T-helper 1 cell treated with Interleukin-12 subunit alpha and Interleukin-12 subunit beta and Interleukin-4 antibody, amounts not matched to agents 30 μg/mL and 1 μg/mL, for 36 hours (primary cell): ENCODE data around the gene GOLGA6L25.
A peak's percentile ranks its signal among the peaks of the same experiment; 100 is the strongest.
"Not testable (repeated sequence)": the region's sequence is repeated elsewhere in the genome, so short reads cannot be mapped to it uniquely, and the experiment has no call there.

Source experiments
- H3K27ac Mint-ChIP-seq: one replicate; pipeline ENCODE4 v1.8.0; 2021; ENCODE audit warnings: mild to moderate bottlenecking, mixed read lengths
- H3K27me3 Mint-ChIP-seq: one replicate; pipeline ENCODE4 v1.8.0; 2021; ENCODE audit warnings: low read depth, mixed read lengths
- H3K36me3 Mint-ChIP-seq: one replicate; pipeline ENCODE4 v1.8.0; 2021; ENCODE audit warnings: low read depth, mixed read lengths
- H3K4me1 Mint-ChIP-seq: one replicate; pipeline ENCODE4 v1.8.0; 2021; ENCODE audit warnings: low read depth, mixed read lengths
- H3K4me3 Mint-ChIP-seq: one replicate; pipeline ENCODE4 v1.8.0; 2021; ENCODE audit warnings: mild to moderate bottlenecking, moderate library complexity, mixed read lengths
- H3K9me3 Mint-ChIP-seq: one replicate; pipeline ENCODE4 v1.8.0; 2021; ENCODE audit warnings: mixed read lengths

GOLGA6L25 gene, protein sequence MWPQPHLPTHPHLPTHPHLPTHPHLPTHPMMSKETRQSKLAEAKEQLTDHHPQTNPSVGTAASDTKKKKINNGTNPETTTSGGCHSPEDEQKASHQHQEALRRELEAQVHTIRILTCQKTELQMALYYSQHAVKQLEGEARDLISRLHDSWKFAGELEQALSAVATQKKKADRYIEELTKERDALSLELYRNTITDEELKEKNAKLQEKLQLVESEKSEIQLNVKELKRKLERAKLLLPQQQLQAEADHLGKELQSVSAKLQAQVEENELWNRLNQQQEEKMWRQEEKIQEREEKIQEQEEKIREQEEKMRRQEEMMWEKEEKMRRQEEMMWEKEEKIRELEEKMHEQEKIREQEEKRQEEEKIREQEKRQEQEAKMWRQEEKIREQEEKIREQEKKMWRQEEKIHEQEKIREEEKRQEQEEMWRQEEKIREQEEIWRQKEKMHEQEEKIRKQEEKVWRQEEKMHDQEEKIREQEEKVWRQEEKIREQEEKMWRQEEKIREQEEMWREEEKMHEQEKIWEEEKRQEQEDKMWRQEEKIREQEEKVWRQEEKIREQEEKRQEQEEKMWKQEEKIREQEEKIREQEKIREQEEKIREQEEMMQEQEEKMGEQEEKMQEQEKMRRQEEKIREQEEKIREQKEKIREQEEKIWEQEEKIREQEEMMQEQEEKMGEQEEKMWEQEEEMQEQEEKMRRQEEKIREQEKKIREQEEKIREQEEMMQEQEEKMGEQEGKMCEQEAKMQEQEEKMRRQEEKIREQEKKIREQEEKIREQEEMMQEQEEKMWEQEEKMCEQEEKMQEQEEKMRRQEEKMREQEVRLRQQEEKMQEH

DNA sequence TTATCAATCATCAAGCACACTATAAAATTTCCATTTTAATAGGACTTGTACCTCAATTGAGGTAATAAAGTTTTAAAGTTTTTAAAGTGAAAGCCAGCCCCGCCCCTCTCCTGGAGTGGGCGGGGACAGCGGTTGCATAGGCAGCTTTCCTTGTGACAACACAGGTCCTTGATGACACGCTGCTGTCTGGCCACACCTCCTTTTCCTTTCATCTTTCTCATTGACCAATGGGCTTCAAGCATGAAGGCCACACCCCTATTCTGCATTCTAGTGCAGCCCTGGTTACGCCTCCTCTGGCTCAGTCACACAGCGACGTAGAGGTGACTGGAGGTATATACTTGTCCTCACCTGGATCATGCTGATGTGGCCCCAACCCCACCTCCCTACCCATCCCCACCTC, at the start of gene GOLGA6L25:
Gene GOLGA6L25 (plus strand): TSS at position 301 of the 400 bp plus-strand sequence. CDS start 61 bp downstream, at position 362.
- not testable (repeated sequence) for H3K36me3 Mint-ChIP-seq, H3K4me3 Mint-ChIP-seq, H3K27ac Mint-ChIP-seq, H3K9me3 Mint-ChIP-seq, H3K27me3 Mint-ChIP-seq, H3K4me1 Mint-ChIP-seq

DNA sequence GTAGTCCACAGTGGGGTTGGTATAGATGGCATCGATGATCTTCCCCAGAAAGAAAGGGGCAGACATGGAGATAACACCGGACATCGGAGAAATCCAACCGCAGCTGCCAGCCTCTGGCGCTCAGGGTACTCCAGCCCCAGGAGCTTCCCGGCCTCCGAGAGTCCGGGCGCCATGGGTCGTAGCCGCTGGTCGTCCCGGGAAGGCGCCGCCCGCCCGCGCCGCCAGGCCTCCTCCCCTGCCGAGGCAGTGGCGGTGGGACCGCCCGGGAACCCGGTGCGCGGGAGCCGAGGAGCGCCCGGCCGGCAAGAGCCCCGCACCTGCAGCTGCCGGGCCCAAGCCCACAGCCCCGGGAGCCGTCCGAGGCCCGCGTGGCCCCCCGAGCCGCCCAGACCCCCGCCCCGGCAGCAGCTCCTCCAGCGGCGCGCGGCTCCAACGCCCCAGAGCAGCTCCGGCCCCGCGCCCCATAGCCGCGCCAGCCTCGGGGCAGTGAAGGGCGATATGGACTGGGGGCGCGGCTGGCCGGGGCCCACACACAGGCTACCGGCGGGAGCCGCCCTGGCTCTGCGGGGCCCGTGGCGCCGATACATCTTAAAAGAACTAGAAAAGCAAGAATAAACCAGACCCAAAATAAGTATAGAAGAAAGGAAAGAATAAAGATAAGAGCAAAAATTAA, 45.0 kb upstream of the GOLGA6L25 start:
- H3K4me1 Mint-ChIP-seq, H3K36me3 Mint-ChIP-seq, H3K9me3 Mint-ChIP-seq, H3K4me3 Mint-ChIP-seq, H3K27me3 Mint-ChIP-seq, H3K27ac Mint-ChIP-seq: not testable (repeated sequence)

GRCh38 chr15:28514128-28514527, 39.2 kb upstream of the GOLGA6L25 start:
- not testable (repeated sequence) for H3K4me1 Mint-ChIP-seq, H3K9me3 Mint-ChIP-seq, H3K36me3 Mint-ChIP-seq, H3K27me3 Mint-ChIP-seq, H3K27ac Mint-ChIP-seq, H3K4me3 Mint-ChIP-seq

GRCh38 chr15:28515208-28515607, 38.2 kb upstream of the GOLGA6L25 start:
- H3K36me3 Mint-ChIP-seq, H3K4me3 Mint-ChIP-seq, H3K4me1 Mint-ChIP-seq, H3K27ac Mint-ChIP-seq, H3K27me3 Mint-ChIP-seq, H3K9me3 Mint-ChIP-seq: not testable (repeated sequence)

- not testable (repeated sequence) for H3K4me1 Mint-ChIP-seq, H3K36me3 Mint-ChIP-seq, H3K9me3 Mint-ChIP-seq, H3K27ac Mint-ChIP-seq, H3K27me3 Mint-ChIP-seq, H3K4me3 Mint-ChIP-seq
Measured at GRCh38 chr15:28532954-28533353, 20.4 kb upstream of the GOLGA6L25 start, which contains the start of gene GOLGA8G. Gene GOLGA8G (minus strand): TSS chr15:28532971. CDS start chr15:28532909, 62 bp downstream.

GRCh38 chr15:28573351-28573750, 20.0 kb downstream of the GOLGA6L25 start:
- not testable (repeated sequence) for H3K4me1 Mint-ChIP-seq, H3K36me3 Mint-ChIP-seq, H3K27me3 Mint-ChIP-seq, H3K27ac Mint-ChIP-seq, H3K4me3 Mint-ChIP-seq, H3K9me3 Mint-ChIP-seq

DNA sequence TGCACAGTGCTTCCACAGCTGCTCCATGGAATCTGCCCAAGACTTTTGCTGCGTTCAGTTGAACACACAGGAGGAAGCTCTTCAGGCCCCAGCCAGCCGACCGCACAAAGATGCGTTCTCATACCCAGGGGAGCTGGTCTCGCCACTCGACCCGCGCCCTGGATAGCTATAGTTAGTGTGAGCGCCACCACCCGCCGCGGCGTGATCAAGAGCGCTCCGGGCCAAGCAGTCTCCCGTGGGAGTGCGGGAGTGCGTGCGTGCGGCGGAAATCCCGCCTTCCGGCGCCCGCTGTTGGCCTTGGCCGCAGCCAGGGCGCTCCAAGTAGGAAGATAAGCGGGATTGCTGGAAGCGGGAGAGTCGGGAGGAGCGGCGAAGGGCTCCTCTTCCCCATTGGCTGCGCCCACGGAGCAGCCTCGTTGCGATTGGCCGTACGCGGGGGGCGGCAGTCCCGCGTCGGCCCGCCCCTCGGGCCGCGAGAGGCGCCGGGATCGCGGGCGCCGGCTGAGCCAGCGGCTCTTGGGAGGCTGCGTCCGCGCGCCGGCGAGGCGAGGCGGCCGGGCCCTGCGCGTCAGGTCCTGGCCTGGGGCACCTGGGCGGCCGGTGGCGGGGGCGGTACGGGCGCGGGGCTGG, 35.7 kb downstream of the GOLGA6L25 start:
- H3K4me3 Mint-ChIP-seq, H3K36me3 Mint-ChIP-seq, H3K27ac Mint-ChIP-seq, H3K27me3 Mint-ChIP-seq, H3K9me3 Mint-ChIP-seq, H3K4me1 Mint-ChIP-seq: not testable (repeated sequence)

- H3K27ac Mint-ChIP-seq, result peak overlapping the region; percentile 90
Measured at GRCh38 chr15:28589769-28590168, 36.4 kb downstream of the GOLGA6L25 start.

GRCh38 chr15:28592395-28592794, 39.0 kb downstream of the GOLGA6L25 start:
- H3K36me3 Mint-ChIP-seq, H3K9me3 Mint-ChIP-seq, H3K4me3 Mint-ChIP-seq, H3K4me1 Mint-ChIP-seq, H3K27ac Mint-ChIP-seq, H3K27me3 Mint-ChIP-seq: not testable (repeated sequence)

More at GRCh38 chr15:28589769-28590168, 36.4 kb downstream of the GOLGA6L25 start:
- H3K27me3 Mint-ChIP-seq, H3K36me3 Mint-ChIP-seq, H3K9me3 Mint-ChIP-seq, H3K4me1 Mint-ChIP-seq: not testable (repeated sequence)
- H3K4me3 Mint-ChIP-seq, result peak overlapping the region; percentile 90

DNA sequence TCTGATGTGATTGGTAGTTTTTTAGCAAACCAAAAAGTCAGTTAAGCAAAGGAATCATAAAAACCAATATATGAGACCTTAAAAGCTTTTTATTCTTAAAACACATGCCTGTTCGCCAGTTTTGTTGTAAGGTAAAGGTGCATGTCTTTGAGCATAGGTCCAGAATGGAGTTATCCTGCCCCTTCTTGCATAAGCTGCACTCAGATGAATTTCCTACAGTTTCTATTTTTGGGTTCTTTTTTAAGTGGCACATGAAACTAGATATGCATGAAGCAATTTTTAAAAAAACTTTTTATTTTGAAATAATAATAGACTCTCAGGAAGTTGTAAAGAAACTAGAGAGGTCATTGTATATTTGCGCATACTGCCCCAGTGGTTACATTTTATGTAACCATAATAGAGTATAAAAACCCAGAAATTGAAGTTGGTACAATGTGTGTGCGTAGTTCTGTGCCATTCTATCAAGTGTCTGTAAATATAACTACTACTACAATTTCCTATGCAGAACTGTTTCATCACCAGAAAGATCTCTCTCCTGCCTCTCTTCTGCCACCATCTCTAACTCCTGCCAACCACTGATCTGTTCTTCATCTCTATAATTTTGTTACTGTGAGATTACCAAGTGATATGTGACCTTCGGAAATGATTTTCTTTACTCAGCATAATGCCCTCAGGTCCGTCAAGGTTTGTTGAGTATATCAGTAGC, 40.2 kb downstream of the GOLGA6L25 start:
- not testable (repeated sequence) for H3K27ac Mint-ChIP-seq, H3K4me3 Mint-ChIP-seq, H3K27me3 Mint-ChIP-seq, H3K4me1 Mint-ChIP-seq, H3K9me3 Mint-ChIP-seq, H3K36me3 Mint-ChIP-seq

GRCh38 chr15:28597471-28597870, 44.1 kb downstream of the GOLGA6L25 start:
- H3K27ac Mint-ChIP-seq, H3K27me3 Mint-ChIP-seq, H3K36me3 Mint-ChIP-seq, H3K4me3 Mint-ChIP-seq, H3K9me3 Mint-ChIP-seq, H3K4me1 Mint-ChIP-seq: not testable (repeated sequence)

DNA sequence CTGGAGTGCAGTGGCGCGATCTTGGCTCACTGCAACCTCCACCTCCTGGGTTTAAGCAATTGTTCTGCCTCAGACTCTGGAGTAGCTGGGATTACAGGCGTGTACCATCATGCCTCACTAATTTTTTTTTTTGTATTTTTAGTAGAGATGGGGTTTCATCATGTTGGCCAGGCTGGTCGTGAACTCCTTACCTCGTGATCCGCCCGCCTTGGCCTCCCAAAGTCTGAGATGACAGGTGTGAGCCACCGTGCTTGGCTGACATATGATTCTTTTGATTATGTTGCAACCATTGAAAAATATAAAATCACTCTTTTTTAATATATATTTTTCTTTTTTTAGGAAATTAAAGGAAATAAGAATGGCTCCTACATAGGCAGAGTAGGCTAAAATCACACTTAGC, 44.8 kb downstream of the GOLGA6L25 start:
- not testable (repeated sequence) for H3K36me3 Mint-ChIP-seq, H3K4me1 Mint-ChIP-seq, H3K27ac Mint-ChIP-seq, H3K9me3 Mint-ChIP-seq, H3K27me3 Mint-ChIP-seq, H3K4me3 Mint-ChIP-seq

DNA sequence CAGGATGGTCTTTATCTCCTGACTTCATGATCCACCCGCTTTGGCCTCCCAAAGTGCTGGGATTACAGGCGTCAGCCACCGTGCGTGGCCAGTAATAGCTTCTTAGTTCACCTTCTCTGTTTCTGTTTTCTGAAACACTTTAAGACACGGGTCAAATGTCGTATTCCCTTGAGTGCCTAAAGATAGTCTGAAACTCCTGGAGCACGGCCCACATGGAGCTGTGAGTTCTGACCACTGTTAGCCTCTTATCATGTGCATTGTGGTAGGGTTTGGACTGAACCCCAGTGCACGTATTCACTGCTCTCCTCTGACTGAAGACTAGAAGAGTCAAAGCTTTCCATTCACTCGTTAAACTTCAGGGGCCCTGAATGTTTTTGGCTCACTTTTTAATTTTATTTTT, 48.8 kb downstream of the GOLGA6L25 start:
- H3K27me3 Mint-ChIP-seq, H3K9me3 Mint-ChIP-seq, H3K4me3 Mint-ChIP-seq, H3K27ac Mint-ChIP-seq, H3K4me1 Mint-ChIP-seq, H3K36me3 Mint-ChIP-seq: not testable (repeated sequence)
